Type B pancreatic cell (in vitro differentiated cells): ENCODE data around the gene CCDC126. TPM values are rescaled to one million over a fixed set of nuclear protein-coding genes. Genes with fewer than 3 reads are reported as not detected.
A peak's percentile ranks its signal among the peaks of the same experiment; 100 is the strongest.

Experiments used
- DNase-seq: peaks from one replicate; pipeline ENCODE4 v3.0.0; 2021; ENCODE audit warnings: mixed read lengths; ENCODE audit not compliant: unreplicated experiment; ENCODE audit errors: extremely low spot score
- H3K27ac Mint-ChIP-seq: 2 replicates; pipeline ENCODE4 v1.8.0; 2021; ENCODE audit warnings: mild to moderate bottlenecking, mixed read lengths
- H3K27me3 Mint-ChIP-seq: 2 replicates; pipeline ENCODE4 v1.8.0; 2021; ENCODE audit warnings: mixed read lengths
- H3K36me3 Mint-ChIP-seq: 2 replicates; pipeline ENCODE4 v1.8.0; 2021; ENCODE audit warnings: mixed read lengths
- H3K4me1 Mint-ChIP-seq: one replicate; pipeline ENCODE4 v1.8.0; 2021; ENCODE audit warnings: mixed read lengths; ENCODE audit not compliant: unreplicated experiment
- H3K4me3 Mint-ChIP-seq: 2 replicates; pipeline ENCODE4 v1.8.0; 2021; ENCODE audit warnings: mild to moderate bottlenecking, mixed read lengths
- H3K9me3 Mint-ChIP-seq: 2 replicates; pipeline ENCODE4 v1.8.0; 2021; ENCODE audit warnings: mixed read lengths
- total RNA-seq: library from RNA; stranded (reverse); gene quantifications from 2 replicates; pipeline ENCODE4 v1.2.1, GENCODE V29; 2021; ENCODE audit warnings: low replicate concordance
- TF ChIP-seq, protein P1 (sequence below): fragments of 200-600 bp; sonication (generic); conservative IDR thresholded peaks from 2 replicates; pipeline ENCODE4 v1.5.0; 2021; ENCODE audit warnings: antibody characterized with exemption, mild to moderate bottlenecking

The CCDC126 gene
- total RNA-seq, 1 donor from 2014 or later: 11.1 TPM

DNA sequence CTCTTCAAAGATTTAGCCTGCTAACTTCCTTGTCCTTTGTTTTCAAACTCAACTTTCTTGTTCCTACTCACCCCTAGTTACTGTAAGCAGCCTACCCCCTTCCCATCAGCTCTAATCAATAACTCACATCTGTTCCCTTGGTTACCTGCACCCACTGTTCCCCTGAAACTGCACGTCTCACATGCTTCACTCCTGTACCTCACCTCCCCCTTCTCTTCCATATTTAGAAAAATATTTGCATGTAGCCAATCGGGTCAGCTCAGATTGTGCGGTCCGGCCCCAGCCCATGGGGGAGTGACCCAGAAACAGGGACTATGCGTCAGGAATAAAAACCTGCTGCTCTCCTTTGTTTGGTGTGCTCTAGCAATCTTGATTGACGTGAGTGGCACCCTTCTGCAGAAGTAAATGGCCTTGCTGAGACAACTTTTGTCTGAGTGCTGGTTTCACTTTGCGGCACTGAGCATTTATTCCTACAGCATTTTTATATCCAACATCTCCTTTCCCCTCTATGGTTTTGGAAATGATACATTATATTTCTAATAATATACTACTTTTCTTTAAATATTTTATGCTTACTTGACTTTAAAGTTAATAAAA lies 61.7 kb downstream of the CCDC126 start:
- H3K27ac Mint-ChIP-seq: no peak overlapping the region
- DNase-seq: no peak
- peaks cover 5% of the 10 kb centered on the region for H3K4me1 Mint-ChIP-seq
- no peak overlapping the region for H3K4me3 Mint-ChIP-seq
- H3K27me3 Mint-ChIP-seq: no peaks in the 10 kb centered on the region
- TF ChIP-seq, protein P1, sequence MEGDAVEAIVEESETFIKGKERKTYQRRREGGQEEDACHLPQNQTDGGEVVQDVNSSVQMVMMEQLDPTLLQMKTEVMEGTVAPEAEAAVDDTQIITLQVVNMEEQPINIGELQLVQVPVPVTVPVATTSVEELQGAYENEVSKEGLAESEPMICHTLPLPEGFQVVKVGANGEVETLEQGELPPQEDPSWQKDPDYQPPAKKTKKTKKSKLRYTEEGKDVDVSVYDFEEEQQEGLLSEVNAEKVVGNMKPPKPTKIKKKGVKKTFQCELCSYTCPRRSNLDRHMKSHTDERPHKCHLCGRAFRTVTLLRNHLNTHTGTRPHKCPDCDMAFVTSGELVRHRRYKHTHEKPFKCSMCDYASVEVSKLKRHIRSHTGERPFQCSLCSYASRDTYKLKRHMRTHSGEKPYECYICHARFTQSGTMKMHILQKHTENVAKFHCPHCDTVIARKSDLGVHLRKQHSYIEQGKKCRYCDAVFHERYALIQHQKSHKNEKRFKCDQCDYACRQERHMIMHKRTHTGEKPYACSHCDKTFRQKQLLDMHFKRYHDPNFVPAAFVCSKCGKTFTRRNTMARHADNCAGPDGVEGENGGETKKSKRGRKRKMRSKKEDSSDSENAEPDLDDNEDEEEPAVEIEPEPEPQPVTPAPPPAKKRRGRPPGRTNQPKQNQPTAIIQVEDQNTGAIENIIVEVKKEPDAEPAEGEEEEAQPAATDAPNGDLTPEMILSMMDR: no peak
- H3K9me3 Mint-ChIP-seq: peaks cover 14% of the 10 kb centered on the region
- H3K36me3 Mint-ChIP-seq: no peaks in the 10 kb centered on the region

DNA sequence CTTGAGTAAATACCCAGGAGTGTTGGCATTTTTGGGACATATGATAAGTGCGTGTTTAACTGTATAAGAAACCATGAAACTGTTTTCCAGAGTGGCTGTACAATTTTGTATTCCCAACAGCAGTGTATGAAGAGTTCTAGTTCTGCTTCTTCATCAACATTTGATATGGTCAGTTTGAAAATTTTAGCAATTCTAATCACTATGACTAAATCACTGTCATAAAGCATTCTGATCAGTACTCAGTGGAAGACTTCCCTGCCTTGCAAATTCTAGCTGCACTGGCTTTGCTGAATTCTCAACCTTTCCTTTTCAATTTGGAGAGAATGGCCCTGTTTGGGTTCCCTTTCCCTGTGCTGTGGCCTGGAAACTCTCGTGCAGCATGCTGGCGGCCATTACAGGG lies 64.2 kb downstream of the CCDC126 start:
- no peak overlapping the region for H3K4me3 Mint-ChIP-seq
- TF ChIP-seq, protein P1: no peak
- peak overlapping the region; percentile 21 for H3K27ac Mint-ChIP-seq
- DNase-seq: no peak
- H3K27me3 Mint-ChIP-seq: no peaks in the 10 kb centered on the region
- peaks cover 5% of the 10 kb centered on the region for H3K4me1 Mint-ChIP-seq
- H3K9me3 Mint-ChIP-seq: peaks cover 7% of the 10 kb centered on the region
- no peaks in the 10 kb centered on the region for H3K36me3 Mint-ChIP-seq

DNA sequence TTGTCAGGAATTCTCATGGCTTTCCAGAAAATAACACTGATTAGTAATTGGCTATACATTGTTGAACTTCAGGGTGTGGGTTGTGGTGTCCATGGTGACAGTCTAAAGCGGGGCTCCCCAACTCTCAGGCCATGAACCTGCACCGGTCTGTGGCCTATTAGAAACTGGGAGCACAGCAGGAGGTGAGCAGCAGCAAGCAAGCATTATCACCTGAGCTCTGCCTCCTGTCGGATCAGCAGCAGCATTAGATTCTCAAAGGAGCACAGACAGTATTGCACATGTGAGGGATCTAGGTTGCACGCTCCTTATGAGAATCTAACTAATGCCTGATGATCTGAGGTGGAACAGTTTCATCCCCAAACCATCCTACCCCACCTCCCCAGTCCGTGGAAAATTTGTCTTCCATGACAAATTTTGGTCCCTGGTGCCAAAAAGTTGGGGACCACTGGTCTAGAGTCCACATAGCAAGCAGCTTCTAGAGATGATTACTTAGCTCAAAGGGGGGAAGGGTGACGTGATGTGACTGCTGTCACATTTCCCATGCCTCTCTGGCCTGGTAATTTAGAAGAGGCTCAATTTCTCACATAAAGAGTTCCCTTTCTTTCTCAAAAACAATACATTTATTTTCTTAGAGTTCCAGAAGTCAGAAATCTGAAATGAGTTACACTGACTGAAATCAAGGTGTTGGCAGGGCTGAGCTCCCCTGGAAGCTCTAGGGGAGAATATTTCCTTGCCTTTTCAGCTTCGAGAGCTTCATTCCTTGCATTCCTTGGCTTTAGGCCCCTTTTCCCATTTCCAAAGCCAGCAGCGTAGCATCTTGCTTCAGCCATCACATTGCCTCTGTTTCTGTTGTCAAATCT lies 65.2 kb downstream of the CCDC126 start:
- no peak overlapping the region for H3K27ac Mint-ChIP-seq

DNA sequence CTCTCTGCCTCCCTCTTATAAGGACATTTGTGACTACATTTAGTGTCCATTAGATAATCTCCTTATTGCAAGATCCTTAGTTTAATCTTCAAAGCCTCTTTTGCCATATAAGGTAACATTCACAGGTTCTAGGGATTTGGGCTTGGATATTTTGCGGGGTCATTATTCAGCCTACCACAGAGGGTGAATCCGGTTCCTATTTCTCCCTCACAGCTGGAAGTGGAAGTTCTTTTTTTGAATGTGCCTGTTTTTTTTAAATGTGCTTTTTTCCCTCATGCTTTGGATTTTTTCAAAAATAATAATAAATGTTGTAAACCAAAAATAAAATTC lies 65.8 kb downstream of the CCDC126 start:
- H3K4me1 Mint-ChIP-seq: peaks cover 5% of the 10 kb centered on the region
- H3K27me3 Mint-ChIP-seq: no peaks in the 10 kb centered on the region
- no peak overlapping the region for H3K27ac Mint-ChIP-seq
- TF ChIP-seq, protein P1: no peak
- H3K9me3 Mint-ChIP-seq: peaks cover 7% of the 10 kb centered on the region
- no peaks in the 10 kb centered on the region for H3K36me3 Mint-ChIP-seq
- no peak for DNase-seq
- no peak overlapping the region for H3K4me3 Mint-ChIP-seq

More for the DNA sequence above, 65.2 kb downstream of the CCDC126 start:
- no peaks in the 10 kb centered on the region for H3K27me3 Mint-ChIP-seq
- no peaks in the 10 kb centered on the region for H3K36me3 Mint-ChIP-seq
- TF ChIP-seq, protein P1: no peak
- no peak for DNase-seq
- H3K4me1 Mint-ChIP-seq: peaks cover 5% of the 10 kb centered on the region
- no peak overlapping the region for H3K4me3 Mint-ChIP-seq
- peaks cover 7% of the 10 kb centered on the region for H3K9me3 Mint-ChIP-seq

DNA sequence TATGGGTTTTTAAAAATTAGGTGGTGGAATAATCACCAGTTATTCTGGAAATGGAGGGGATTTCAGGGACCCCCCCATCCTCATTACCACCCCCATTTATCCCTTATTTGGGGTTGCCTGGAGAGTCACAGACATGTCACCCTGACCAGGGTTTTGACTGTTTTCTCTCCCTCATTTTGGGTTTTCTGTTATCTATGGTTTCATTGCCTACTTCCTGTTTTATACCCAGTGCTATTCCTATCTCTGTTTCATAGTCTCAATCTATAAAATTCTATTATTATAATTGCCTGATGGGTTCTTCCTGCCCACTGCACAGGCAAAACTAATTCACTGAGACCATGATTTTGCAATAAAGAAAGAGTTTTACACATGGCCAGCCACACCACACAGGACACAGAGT lies 66.9 kb downstream of the CCDC126 start:
- TF ChIP-seq, protein P1: no peak
- DNase-seq: no peak
- no peaks in the 10 kb centered on the region for H3K36me3 Mint-ChIP-seq
- H3K27ac Mint-ChIP-seq: no peak overlapping the region
- H3K27me3 Mint-ChIP-seq: no peaks in the 10 kb centered on the region
- H3K9me3 Mint-ChIP-seq: no peaks in the 10 kb centered on the region
- no peak overlapping the region for H3K4me3 Mint-ChIP-seq
- H3K4me1 Mint-ChIP-seq: peaks cover 5% of the 10 kb centered on the region
